Nephron (organoid): ENCODE measurements around the gene FAM83C.
"Not testable (repeated sequence)": the region's sequence is repeated elsewhere in the genome, so short reads cannot be mapped to it uniquely, and the experiment has no call there.

ENCODE experiments used
- H3K27ac Mint-ChIP-seq, 3 experiments: 2 replicates each; pipeline ENCODE4 v1.8.0; 2020; ENCODE audit warnings: mixed read lengths in 3 of 3, mild to moderate bottlenecking in 2 of 3, moderate library complexity in 1 of 3
- H3K27me3 Mint-ChIP-seq: 2 replicates; pipeline ENCODE4 v1.8.0; 2021; ENCODE audit warnings: low read depth, mild to moderate bottlenecking, moderate library complexity, mixed read lengths
- H3K36me3 Mint-ChIP-seq: 2 replicates; pipeline ENCODE4 v1.8.0; 2020; ENCODE audit warnings: low read depth, mixed read lengths
- H3K4me1 Mint-ChIP-seq: 2 replicates; pipeline ENCODE4 v1.8.0; 2020; ENCODE audit warnings: mixed read lengths
- H3K4me3 Mint-ChIP-seq, 3 experiments: 2 replicates each; pipeline ENCODE4 v1.8.0; 2020; ENCODE audit warnings: mild to moderate bottlenecking in 3 of 3, mixed read lengths in 3 of 3, moderate library complexity in 2 of 3
- H3K9me3 Mint-ChIP-seq: 2 replicates; pipeline ENCODE4 v1.8.0; 2020; ENCODE audit warnings: mixed read lengths
- TF ChIP-seq, protein P1 (sequence below), 3 experiments: fragments of 200-600 bp; sonication (generic); IDR thresholded peaks; one replicate each; pipeline ENCODE4 v1.5.0; 2021; ENCODE audit warnings: antibody characterized with exemption in 3 of 3; ENCODE audit not compliant: unreplicated experiment in 3 of 3

The FAM83C gene

DNA sequence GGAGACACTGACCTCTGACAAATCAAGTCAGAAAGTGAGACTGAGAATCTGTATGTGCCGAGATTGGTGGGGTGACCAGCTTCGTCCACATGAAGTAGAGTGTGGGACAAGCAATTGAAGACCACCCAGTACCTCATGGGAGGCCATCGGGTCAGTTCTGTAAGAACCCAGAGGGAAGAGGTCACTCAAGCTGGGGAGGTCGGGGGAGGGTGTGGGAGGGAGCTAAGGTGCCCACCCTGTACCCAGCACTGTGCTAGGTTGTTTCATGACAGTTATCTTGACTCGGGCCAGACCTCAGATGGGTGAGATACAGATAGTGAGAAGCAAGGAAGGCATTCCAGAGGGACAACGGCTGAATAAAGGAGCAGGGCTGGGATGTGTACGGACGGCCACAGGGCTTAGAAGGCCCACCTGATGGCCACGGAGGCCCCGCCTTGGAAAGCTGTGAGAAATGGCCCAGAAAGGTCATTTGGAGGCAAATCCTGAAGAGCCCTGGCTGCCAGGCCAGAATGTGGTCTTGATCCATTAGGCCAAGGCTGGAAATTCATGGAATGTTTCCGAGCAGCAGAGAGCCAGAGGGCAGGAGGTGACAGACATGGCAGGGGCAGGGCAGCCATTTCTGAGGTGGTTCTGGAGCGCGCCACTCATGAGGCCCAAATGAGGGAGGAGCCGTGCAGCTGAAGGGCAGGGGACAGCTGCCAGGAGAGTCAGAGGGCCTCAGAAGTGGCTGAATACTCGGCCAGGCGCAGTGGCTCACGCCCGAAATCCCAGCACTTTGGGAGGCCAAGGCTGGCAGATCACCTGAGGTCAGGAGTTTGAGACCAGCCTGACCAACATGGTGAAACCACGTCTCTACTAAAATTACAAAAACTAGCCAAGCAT lies 22.0 kb downstream of the FAM83C start:
- Mint-ChIP-seq H3K27me3 (peaks cover 4% of the 10 kb centered on the region), H3K27ac (peak overlapping the region in 1 of 3 experiments; percentile 51), H3K36me3 (peaks cover 10% of the 10 kb centered on the region), H3K9me3 (no peaks in the 10 kb centered on the region), H3K4me1 (no peaks in the 10 kb centered on the region), H3K4me3 (peak overlapping the region in 1 of 3 experiments; percentile 44)
- TF ChIP-seq, protein P1, sequence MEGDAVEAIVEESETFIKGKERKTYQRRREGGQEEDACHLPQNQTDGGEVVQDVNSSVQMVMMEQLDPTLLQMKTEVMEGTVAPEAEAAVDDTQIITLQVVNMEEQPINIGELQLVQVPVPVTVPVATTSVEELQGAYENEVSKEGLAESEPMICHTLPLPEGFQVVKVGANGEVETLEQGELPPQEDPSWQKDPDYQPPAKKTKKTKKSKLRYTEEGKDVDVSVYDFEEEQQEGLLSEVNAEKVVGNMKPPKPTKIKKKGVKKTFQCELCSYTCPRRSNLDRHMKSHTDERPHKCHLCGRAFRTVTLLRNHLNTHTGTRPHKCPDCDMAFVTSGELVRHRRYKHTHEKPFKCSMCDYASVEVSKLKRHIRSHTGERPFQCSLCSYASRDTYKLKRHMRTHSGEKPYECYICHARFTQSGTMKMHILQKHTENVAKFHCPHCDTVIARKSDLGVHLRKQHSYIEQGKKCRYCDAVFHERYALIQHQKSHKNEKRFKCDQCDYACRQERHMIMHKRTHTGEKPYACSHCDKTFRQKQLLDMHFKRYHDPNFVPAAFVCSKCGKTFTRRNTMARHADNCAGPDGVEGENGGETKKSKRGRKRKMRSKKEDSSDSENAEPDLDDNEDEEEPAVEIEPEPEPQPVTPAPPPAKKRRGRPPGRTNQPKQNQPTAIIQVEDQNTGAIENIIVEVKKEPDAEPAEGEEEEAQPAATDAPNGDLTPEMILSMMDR (IDR thresholded peaks at IDR 0.05; ENCODE audit: unreplicated experiment in 3 of 3), result no peak

DNA sequence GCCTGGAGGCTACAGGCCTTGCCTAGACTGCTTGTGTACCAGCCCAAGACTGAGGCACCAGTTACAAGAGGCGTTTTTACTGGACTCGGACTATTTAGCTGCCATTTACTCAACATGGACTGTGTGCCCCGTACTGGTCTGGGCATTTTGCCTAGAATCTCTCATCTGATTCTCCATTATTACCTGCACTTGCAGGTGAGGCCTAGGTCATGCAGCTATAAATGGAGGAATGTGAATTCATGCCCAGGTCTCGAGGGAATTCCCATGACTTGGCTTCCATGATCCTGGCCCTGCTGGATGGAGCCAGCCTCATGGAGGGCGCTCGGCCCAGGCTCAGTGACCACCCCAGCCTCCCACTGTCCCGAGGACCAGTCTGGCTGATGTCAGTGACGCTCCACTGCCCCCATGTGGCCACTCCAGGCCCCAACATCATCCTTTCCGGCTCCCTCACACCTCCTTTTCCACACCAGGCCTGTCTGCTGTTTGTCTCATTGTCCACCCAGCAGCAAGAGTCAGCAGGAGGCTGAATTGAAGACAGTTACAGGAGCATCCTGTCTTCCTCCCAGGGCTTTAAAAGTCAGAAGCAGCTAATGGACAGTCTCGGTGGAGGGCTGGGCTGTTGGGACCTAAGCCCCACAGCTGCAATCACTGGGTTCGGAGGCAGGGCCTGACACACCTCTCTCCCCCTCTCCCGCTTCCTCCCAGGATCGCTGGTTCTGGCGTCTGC lies 23.0 kb downstream of the FAM83C start:
- Mint-ChIP-seq H3K4me3 (no peak overlapping the region), H3K27ac (peak overlapping the region; percentile 15 to 71 (median 42)), H3K27me3 (peaks cover 4% of the 10 kb centered on the region), H3K36me3 (peaks cover 10% of the 10 kb centered on the region), H3K9me3 (no peaks in the 10 kb centered on the region), H3K4me1 (no peaks in the 10 kb centered on the region)
- TF ChIP-seq, protein P1 (IDR thresholded peaks at IDR 0.05; ENCODE audit: unreplicated experiment in 3 of 3), result peak; percentile 73 to 78 (median 74)

DNA sequence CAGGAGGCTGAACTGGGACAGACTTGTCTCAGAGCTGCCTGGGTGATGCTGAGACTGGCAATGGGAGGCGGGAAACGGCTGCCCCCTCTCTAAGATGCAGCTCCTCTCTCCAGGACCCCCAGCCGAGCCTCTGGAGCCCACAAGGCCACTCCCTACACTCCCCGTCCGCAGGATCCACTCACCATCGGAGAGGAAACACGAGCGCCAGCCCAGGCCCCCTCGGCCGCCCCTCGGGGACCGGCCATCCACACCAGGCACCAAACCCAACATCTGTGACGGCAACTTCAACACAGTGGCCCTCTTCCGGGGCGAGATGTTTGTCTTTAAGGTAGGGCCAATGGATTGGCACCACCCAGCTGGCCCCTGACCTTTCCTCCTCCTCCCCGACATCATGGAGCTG lies 25.1 kb downstream of the FAM83C start:
- peaks cover 11% of the 10 kb centered on the region for H3K4me1 Mint-ChIP-seq
- H3K27me3 Mint-ChIP-seq, result no peaks in the 10 kb centered on the region
- H3K4me3 Mint-ChIP-seq, result no peak overlapping the region
- TF ChIP-seq, protein P1 (IDR thresholded peaks at IDR 0.05; ENCODE audit: unreplicated experiment in 3 of 3), result no peak
- H3K27ac Mint-ChIP-seq, result no peak overlapping the region
- peaks cover 10% of the 10 kb centered on the region for H3K36me3 Mint-ChIP-seq
- H3K9me3 Mint-ChIP-seq, result no peaks in the 10 kb centered on the region

DNA sequence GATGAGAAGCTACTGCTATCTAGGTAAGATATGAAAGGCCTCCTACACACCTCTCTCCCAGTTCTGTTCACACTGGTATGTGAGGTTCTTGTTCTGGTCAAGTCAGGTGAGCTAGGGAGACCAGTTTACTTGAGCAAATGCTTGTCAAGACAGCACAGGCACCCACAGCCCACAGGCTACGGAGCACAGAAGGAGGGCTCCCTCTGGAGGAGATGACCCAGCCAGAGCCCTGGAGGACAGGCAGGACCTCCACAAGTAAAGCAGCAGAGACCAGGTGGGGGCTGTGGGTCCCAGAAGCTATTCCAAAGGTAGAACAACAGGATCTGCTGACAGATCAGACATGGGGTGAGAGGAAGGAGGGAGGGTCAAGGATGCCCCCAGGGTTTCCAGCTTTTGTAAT lies 27.5 kb downstream of the FAM83C start:
- peak overlapping the region in 2 of 3 experiments; percentile 81 to 99 for H3K27ac Mint-ChIP-seq
- H3K4me1 Mint-ChIP-seq, result peaks cover 11% of the 10 kb centered on the region
- no peaks in the 10 kb centered on the region for H3K27me3 Mint-ChIP-seq
- no peaks in the 10 kb centered on the region for H3K9me3 Mint-ChIP-seq
- peaks cover 4% of the 10 kb centered on the region for H3K36me3 Mint-ChIP-seq
- TF ChIP-seq, protein P1 (IDR thresholded peaks at IDR 0.05; ENCODE audit: unreplicated experiment in 3 of 3), result no peak
- no peak overlapping the region for H3K4me3 Mint-ChIP-seq

DNA sequence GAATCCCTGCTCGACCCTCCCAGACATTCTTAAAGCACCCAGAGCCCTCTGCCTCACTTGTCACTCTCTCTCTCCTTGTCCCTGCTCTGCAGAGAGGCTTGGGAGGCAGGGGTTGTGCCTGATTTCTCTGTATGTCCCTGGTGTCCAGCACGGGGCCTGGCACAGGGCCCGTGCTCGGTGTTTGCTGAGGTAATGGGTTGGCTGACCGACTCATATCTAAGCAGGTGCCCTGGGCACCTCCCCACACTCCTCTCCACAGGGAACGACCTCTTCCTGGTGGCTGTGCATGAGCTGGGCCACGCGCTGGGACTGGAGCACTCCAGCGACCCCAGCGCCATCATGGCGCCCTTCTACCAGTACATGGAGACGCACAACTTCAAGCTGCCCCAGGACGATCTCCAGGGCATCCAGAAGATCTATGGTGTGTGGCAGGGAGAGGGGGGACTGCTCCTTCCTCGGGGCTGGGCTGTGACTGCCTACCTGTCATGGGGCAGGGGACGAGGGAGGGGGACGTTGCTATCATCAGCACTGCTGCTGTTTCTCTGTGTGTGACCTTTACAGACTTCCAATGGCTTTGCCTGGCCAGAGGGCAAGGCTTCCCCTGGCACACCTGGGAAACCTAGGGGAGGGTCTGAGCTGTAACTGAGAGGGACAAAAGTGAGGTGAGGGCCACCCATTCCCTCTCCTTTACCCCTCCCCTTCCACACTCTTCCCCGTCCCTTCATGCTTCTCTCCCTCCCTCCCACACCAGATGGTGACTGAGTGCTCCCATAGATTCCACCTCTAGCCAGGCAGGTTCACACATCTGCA lies 28.5 kb downstream of the FAM83C start:
- H3K9me3 Mint-ChIP-seq, result no peaks in the 10 kb centered on the region
- peaks cover 11% of the 10 kb centered on the region for H3K4me1 Mint-ChIP-seq
- H3K27me3 Mint-ChIP-seq, result peaks cover 6% of the 10 kb centered on the region
- no peaks in the 10 kb centered on the region for H3K36me3 Mint-ChIP-seq
- peak overlapping the region; percentile 99 to 100 (median 99) for H3K27ac Mint-ChIP-seq
- H3K4me3 Mint-ChIP-seq, result peak overlapping the region in 2 of 3 experiments; percentile 2 to 12
- TF ChIP-seq, protein P1 (IDR thresholded peaks at IDR 0.05; ENCODE audit: unreplicated experiment in 3 of 3), result no peak

DNA sequence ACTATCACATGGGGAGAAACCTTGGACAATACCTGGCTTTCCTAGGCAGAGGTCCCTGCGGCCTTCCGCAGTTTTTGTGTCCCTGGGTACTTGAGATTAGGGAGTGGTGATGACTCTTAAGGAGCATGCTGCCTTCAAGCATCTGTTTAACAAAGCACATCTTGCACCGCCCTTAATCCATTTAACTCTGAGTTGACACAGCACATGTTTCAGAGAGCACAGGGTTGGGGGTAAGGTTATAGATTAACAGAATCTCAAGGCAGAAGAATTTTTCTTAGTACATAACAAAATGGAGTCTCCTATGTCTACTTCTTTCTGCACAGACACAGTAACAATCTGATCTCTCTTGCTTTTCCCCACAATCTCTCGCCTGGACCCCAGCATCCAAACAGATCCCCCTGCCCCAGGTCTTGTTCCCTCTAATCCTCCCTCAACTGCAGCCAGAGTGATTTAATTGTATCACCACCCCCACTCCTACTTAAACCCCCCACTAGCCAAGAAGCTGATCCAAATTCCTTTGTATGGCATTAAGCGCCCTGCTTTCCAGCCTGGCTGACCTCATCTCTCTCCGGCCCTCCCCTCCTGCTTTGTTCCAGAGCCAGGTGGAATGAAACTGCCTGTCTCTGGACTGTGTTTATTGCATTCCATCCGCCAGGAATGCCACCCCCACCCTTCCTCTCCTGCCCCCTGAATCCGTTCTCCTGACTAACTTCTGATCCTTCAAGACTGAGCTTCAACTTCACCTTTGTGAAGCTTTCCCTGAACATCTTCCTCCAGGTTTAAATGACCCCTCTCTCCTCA lies 29.3 kb downstream of the FAM83C start:
- H3K36me3 Mint-ChIP-seq, H3K9me3 Mint-ChIP-seq, H3K27me3 Mint-ChIP-seq: not testable (repeated sequence)
- H3K4me1 Mint-ChIP-seq, result peaks cover 17% of the 10 kb centered on the region
- peak overlapping the region in 2 of 3 experiments; percentile 2 to 12 for H3K4me3 Mint-ChIP-seq
- peak overlapping the region; percentile 99 to 100 (median 99) for H3K27ac Mint-ChIP-seq

DNA sequence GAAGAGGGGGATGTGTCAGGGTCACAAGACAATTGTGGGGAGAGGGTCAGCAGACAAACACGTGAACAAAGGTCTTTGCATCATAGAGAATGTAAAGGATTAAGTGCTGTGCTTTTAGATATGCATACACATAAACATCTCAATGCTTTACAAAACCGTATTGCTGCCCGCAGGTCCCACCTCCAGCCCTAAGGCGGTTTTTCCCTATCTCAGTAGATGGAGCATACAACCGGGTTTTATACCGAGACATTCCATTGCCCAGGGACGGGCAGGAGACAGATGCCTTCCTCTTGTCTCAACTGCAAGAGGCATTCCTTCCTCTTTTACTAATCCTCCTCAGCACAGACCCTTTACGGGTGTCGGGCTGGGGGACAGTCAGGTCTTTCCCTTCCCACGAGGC lies 29.9 kb downstream of the FAM83C start:
- H3K9me3 Mint-ChIP-seq, H3K27me3 Mint-ChIP-seq, H3K4me3 Mint-ChIP-seq, H3K36me3 Mint-ChIP-seq: not testable (repeated sequence)
- Mint-ChIP-seq H3K27ac (peak overlapping the region in 2 of 3 experiments; percentile 23 to 69), H3K4me1 (peaks cover 24% of the 10 kb centered on the region)
